HG02840 (cell line): Measurements from ENCODE around the gene ARHGEF18.
A peak's percentile ranks its signal among the peaks of the same experiment; 100 is the strongest.
"Not testable (repeated sequence)": the region's sequence is repeated elsewhere in the genome, so short reads cannot be mapped to it uniquely, and the experiment has no call there.

ENCODE experiments used
- ATAC-seq: cut with Tn5 transposase; IDR thresholded peaks from one replicate; pipeline ENCODE4 v1.9.1; 2021; ENCODE audit warnings: mild to moderate bottlenecking, moderate library complexity, moderate number of reproducible peaks; ENCODE audit not compliant: unreplicated experiment, low FRiP score

Gene ARHGEF18

GRCh38 chr19:7348587-7349230 lies at the start of gene ARHGEF18:
Gene ARHGEF18, plus strand, starts transcription at chr19:7348937. Its CDS starts 13,954 bp downstream, at chr19:7362891.
- ATAC-seq: no peak

- no peak for ATAC-seq
Measured at GRCh38 chr19:7301525-7301924, 47.2 kb upstream of the ARHGEF18 start.

- ATAC-seq: no peak
Measured at GRCh38 chr19:7303470-7303869, 45.3 kb upstream of the ARHGEF18 start.

DNA sequence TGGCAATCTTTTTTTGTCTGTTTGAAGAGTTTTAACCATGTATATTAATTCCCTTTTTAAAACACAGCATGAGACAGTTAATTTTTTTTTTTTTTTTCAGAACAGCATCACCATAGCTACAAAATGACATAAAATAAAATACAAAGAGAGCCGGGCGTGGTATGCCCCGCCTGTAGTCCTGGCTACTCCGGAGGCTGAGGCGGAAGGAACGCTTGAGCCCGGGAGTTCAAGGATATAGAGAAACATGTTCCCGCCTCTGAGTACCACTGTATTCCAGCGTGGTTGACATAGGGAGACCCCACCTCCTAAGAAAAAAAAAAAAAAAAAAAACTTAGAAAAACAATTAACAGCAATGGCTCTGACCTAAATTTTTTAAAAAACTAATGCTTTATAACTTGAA lies 44.5 kb upstream of the ARHGEF18 start:
- ATAC-seq: no peak

DNA sequence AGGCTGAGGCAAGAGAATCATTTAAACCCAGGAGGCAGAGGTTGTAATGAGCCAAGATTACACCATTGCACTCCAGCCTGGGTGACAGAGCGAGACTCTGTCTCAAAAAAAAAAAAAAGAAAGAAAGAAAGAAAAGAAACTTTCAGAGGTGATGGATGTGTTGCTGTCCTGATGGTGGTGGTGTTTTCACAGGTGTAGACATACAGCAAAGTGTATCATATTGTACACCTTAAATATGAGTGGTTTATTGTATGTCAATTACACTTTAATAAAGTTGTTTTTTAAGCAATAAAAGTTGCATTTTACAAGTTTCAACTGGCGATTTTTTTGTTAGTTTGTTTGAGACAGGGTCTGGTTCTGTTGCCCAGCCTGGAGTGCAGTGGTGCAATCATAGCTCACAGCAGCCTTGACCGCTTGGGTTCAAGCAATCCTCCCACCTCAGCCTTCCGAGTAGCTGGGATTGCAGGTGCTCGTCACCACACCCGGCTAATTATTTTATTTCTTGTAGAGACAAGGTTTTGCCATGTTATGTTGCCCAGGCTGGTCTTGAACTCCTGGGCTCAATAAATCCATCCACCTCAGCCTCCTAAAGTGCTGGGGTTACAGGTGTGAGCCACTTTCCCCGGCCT lies 41.0 kb upstream of the ARHGEF18 start:
- ATAC-seq: no peak

DNA sequence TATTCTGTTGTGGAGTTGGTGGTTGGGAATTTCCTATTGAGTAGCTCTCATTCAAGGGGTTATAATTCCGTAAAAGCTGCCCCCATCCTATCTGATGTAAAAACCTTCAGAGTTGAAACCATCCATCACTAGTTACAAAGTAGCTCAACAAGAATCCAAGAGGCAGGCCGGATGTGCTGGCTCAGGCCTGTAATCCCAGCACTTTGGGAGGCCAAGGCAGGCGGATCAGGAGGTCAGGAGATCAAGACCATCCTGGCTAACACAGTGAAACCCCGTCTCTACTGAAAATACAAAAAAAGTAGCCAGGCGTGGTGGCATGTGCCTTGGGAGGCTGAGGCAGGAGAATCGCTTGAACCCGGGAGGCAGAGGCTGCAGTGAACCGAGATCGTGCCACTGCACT lies 40.4 kb upstream of the ARHGEF18 start:
- ATAC-seq: not testable (repeated sequence)

DNA sequence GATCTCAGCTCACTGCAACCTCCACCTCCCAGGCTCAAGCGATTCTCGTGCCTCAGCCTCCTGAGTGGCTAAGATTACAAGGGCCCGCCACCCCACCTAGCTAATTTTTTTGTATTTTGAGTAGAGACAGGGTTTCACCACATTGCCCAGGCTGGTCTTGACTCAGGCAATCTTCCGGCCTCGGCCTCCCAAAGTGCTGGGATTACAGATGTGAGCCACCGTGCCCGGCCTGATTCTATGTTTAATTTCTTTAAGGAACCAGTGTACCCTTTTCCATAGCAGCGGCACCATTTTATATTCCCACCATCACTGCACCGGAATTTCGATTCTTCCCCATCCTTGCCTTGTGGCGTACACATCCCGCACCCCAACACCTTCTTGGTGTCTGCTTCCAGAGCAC lies 36.8 kb upstream of the ARHGEF18 start:
- no peak for ATAC-seq

DNA sequence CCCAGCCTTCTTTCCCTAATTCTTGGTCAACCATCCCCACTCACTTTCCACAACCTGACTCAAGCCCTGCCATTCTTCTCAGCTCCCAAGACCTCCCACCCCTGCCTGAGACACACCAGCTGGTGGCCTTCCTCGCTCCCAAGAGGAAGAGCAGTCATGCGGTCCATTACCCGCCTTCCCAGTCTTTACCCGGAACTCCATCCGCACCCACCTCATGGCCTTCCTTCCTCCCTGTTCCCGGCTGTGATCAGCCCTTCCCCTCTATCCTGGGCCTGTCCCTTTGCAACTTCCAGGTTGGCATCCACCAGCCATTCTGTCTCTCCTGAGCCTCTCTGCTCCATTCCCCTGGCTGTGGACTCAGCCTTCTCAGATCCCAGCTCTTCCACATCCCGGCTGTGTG lies 35.9 kb upstream of the ARHGEF18 start:
- ATAC-seq: no peak

DNA sequence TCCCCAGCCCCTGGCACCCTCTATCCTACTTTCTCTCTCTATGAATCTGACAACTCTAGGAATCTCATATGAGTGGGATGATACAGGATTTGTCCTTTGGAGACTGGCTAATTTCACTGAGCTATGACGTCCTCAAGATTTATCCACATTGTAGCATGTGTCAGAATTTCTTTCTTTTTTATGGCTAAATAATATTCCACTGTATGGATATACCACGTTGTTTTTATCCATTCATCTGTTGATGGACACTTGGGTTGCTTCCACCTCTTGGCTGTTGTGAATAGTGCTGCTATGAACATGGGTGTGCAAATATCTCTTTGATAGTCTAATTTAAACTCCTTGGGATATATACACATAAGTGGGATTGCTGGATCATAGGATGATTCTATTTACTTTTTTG lies 30.6 kb upstream of the ARHGEF18 start:
- no peak for ATAC-seq

DNA sequence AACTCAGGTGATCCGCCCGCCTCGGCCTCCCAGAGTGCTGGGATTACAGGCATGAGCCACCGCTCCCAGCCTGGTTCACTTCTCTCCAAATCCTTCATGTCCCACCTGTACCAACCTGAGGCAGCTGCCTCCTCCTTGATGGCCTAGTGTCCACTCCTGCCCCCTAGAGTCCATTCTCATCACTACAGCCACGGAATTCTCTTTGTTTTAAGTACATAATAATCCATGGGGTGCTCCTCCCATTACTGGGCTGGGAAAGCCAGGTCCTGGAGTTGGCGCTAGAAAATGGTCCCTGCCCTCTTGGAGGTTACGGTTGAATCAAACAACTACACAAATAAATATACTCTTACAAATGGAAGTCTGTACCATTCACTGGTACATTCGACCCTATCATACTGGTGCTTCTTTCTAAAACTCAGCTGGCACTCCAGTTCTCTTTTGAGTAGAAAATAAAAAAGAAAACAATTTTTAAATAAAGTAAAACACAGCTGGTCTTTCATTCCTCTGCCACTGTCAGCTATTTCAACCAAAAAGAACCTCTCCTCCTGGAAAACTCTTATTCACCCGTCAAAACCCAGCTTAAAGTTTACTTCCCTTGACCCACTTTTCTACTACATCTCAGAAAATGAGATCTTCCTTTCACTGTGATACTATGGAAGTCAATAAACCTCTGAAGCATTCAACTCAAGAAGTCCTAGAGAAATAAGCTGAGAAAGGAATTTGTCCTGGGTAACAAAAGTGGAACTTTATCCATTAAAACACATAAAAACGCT lies 22.4 kb upstream of the ARHGEF18 start:
- no peak for ATAC-seq

GRCh38 chr19:7327802-7328201 lies 20.9 kb upstream of the ARHGEF18 start:
- no peak for ATAC-seq

- no peak for ATAC-seq
Measured at GRCh38 chr19:7328647-7329046, 20.1 kb upstream of the ARHGEF18 start.

- no peak for ATAC-seq
Measured at GRCh38 chr19:7331446-7331845, 17.3 kb upstream of the ARHGEF18 start.

DNA sequence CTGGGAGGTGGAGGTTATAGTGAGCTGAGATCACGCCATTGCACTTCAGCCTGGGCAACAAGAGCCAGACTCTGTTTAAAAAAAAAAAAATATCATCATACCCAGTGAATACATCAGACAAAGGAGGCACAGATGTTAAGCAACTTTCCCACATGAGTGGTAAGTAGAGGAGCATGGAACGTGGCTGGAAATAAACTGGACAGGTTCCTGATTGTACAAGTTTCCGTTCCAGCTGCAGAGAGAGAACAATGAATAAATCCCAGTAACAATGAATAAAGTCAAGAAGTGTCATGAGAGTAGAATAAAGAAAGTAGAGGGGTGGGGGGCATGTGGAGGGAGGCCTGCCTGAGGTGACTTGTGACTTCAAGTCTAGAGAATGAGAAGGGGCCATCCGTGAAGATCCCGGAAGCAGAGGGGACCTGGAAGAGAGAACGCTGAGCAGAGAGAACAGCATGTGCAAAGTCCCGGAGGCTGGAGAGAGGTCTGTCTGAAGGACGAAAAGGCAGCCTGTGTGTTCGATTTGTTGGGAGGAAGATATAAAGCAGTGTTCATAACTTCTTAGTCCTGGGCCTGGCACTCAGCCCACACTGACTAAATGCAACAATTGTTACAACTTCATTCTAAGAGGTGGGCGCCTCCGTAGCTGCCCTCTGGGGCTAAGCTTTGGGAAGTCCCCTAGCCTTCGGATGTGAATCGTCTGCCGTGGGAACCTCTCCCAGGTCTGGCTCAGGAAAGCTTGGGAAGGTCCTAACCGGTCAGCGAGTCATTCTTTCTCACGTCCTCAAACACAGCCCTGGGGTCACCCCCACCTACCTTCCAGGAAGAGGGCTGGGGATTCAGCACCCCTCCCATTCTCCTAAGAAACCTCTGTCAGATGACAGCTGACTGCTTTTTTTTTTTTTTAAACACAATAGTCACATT lies 15.3 kb upstream of the ARHGEF18 start:
- ATAC-seq: no peak

- ATAC-seq: no peak
Measured at GRCh38 chr19:7336321-7336973, 12.3 kb upstream of the ARHGEF18 start.

DNA sequence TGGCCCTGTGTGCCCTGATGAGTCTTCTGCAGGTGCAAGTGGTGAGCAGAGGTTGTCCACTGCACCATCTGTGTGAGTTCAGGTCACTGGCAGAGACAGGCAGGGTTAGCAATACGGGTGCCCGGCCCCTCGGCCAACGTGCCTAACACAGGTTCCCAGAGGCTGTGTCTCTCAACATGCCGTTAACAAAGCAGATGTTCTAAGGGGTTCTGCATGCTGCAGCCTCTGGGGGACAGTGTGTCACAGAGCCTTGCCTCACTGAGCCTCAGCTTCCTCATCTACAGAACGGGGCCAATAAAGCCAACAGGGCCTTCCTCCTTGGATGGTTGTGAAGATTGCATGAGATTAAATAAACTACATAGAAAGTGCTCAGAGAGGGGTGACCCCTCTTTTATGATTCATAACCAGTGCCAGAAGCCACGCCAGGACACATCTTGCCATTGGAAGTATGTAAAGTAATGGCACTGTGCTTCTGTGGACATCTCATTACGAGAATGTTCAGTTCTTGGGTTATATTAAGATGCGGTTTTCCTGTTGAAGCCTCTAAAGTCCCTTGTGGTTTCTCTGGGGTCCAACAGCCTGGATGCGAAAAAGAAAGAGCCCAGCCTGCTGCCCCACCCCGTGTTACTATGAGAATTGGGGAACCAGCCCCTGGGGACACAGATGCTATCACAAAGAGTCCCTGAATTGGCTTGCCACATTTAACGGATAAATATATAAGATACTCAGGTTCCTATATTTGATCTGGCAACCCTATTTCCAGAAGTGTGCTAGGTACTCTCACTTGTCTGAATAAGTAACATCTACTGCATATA lies 11.2 kb upstream of the ARHGEF18 start:
- ATAC-seq: peak; percentile 78

GRCh38 chr19:7340959-7341837 lies 7.5 kb upstream of the ARHGEF18 start:
- no peak for ATAC-seq

DNA sequence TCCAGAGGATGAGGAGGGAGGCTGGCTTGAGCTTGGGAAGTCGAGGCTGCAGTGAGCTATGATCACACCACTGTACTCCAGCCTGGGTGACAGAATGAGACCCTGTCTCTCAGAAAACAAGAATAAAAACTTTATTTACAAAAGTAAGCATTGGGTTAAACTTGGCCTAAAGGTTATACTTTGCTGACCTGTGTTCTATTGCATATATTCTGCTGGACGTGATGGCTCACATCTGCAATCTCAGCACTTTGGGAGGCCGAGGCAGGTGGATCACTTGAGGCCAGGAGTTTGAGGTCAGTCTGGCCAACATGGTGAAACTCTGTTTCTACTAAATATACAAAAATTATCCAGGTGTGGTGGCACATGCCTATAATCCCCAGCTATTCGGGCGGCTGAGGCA lies 6.6 kb upstream of the ARHGEF18 start:
- ATAC-seq: no peak
